Endodermal cell (in vitro differentiated cells): ENCODE results near the gene NCK2. TPM values are rescaled to one million over a fixed set of nuclear protein-coding genes. Genes with fewer than 3 reads are reported as not detected.

ENCODE experiments used
- DNase-seq: peaks from one replicate; pipeline ENCODE4 v3.0.0-alpha.2; 2017
- H3K27ac ChIP-seq: 2 replicates; pipeline ENCODE4 v1.5.1; 2013; ENCODE audit warnings: mild to moderate bottlenecking, low read depth, low read length, moderate library complexity
- H3K27me3 ChIP-seq: 2 replicates; pipeline ENCODE4 v1.6.1; 2013; ENCODE audit warnings: mild to moderate bottlenecking, low read length, moderate library complexity; ENCODE audit not compliant: insufficient read depth, control insufficient read depth, poor library complexity, severe bottlenecking
- H3K36me3 ChIP-seq: 2 replicates; pipeline ENCODE4 v1.7.0; 2013; ENCODE audit warnings: mild to moderate bottlenecking, low read length, moderate library complexity; ENCODE audit not compliant: control insufficient read depth, insufficient read depth
- H3K4me1 ChIP-seq: one replicate; pipeline ENCODE4 v1.7.0; 2013; ENCODE audit warnings: low read length; ENCODE audit not compliant: control insufficient read depth, insufficient read depth
- H3K4me3 ChIP-seq: 2 replicates; pipeline ENCODE4 v1.5.1; 2013; ENCODE audit warnings: mild to moderate bottlenecking, low read length, moderate library complexity
- H3K9ac ChIP-seq: 2 replicates; pipeline ENCODE4 v1.6.1; 2013; ENCODE audit warnings: mild to moderate bottlenecking, low read length, moderate library complexity; ENCODE audit not compliant: poor library complexity, severe bottlenecking; ENCODE audit errors: extremely low read depth
- H3K9me3 ChIP-seq: 2 replicates; pipeline ENCODE4 v1.6.1; 2013; ENCODE audit warnings: mild to moderate bottlenecking, low read length, moderate library complexity; ENCODE audit not compliant: control insufficient read depth
- H3K27ac Mint-ChIP-seq: 2 replicates; pipeline ENCODE4 v1.8.0; 2020; ENCODE audit warnings: mixed read lengths
- H3K27me3 Mint-ChIP-seq: 2 replicates; pipeline ENCODE4 v1.8.0; 2021; ENCODE audit warnings: mild to moderate bottlenecking, mixed read lengths; ENCODE audit not compliant: insufficient read depth
- H3K36me3 Mint-ChIP-seq: 2 replicates; pipeline ENCODE4 v1.8.0; 2020; ENCODE audit warnings: low read depth, mixed read lengths
- H3K4me1 Mint-ChIP-seq: 2 replicates; pipeline ENCODE4 v1.8.0; 2020; ENCODE audit warnings: mixed read lengths
- H3K4me3 Mint-ChIP-seq: 2 replicates; pipeline ENCODE4 v1.8.0; 2020; ENCODE audit warnings: mild to moderate bottlenecking, moderate library complexity, mixed read lengths
- H3K9me3 Mint-ChIP-seq: 2 replicates; pipeline ENCODE4 v1.8.0; 2020; ENCODE audit warnings: mild to moderate bottlenecking, mixed read lengths
- WGBS, 2 experiments: methylation state at CpG; one replicate each; pipeline versions ENCODE4 v1.1.5 to v1.1.7; 2013; ENCODE audit warnings: missing lambda C conversion rate in 2 of 2, mixed read lengths in 1 of 2; ENCODE audit not compliant: insufficient coverage in 1 of 2, insufficient read length in 1 of 2; 5-methylcytosine and 5-hydroxymethylcytosine counted together
- total RNA-seq, 2 donors: library from RNA; stranded (reverse); fragmentation: NEBNext Ultra II Directional in 1 of 2; extraction: Animal tissue kit (Norgen Biotek cat#: 25700) in 1 of 2; gene quantifications; 2 replicates in 1 of 2; 3 replicates in 1 of 2; pipeline ENCODE4 v1.2.1, GENCODE V29; 2021
- TF ChIP-seq, protein P1 (sequence below): fragments of 200-600 bp; sonication (generic); conservative IDR thresholded peaks from 2 replicates; pipeline ENCODE4 v1.5.0; 2021; ENCODE audit warnings: antibody characterized with exemption, mild to moderate bottlenecking

Gene NCK2
- total RNA-seq, 2 donors from 2014 or later = 58.9 to 63.8 TPM

DNA sequence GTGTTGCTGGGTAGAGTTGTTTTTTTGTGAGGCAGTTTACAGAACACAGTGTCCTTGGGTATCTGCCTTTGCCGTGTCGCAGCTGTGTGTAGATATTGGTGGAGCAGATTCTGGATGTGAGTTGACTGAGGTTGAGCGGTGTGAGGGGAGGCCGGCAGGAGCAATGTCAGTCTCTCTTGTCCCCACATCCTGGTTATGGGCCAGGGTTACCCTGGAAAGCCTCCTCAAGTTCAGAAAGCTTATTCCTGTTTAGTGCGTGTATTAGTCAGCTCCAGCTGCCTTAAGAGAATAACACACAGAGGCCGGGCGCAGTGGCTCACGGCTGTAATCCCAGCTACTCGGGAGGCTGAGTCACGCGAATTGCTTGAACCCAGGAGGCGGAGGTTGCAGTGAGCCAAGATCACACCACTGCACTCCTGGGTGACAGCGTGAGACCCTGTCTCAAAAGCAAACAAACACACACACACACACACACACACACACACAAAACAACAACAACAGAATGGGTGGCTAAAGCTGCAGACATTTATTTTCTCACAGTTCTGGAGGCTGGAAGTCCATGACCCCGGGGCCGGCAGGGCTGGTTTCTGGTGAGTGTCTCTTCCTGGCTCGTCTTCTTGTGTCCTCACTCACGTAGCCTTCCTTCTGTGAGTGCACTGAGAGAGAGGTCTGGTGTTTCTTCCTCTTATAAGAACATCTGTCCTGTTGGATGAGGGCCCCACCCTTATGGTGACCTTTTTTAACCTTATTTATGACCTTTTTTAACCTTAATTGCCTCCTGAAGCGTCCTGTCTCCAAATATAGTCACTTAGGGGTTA, 5.1 kb downstream of the NCK2 start:
- no peak overlapping the region for H3K27ac Mint-ChIP-seq
- H3K27me3 Mint-ChIP-seq = no peaks in the 10 kb centered on the region
- peaks cover 22% of the 10 kb centered on the region for H3K36me3 Mint-ChIP-seq
- Histone ChIP-seq H3K27ac (no peak overlapping the region), H3K4me3 (no peak overlapping the region), H3K9me3 (no peaks in the 10 kb centered on the region), H3K36me3 (peaks cover 24% of the 10 kb centered on the region), H3K27me3 (no peaks in the 10 kb centered on the region), H3K4me1 (peaks cover 10% of the 10 kb centered on the region), H3K9ac (no peak overlapping the region)
- TF ChIP-seq, protein P1, sequence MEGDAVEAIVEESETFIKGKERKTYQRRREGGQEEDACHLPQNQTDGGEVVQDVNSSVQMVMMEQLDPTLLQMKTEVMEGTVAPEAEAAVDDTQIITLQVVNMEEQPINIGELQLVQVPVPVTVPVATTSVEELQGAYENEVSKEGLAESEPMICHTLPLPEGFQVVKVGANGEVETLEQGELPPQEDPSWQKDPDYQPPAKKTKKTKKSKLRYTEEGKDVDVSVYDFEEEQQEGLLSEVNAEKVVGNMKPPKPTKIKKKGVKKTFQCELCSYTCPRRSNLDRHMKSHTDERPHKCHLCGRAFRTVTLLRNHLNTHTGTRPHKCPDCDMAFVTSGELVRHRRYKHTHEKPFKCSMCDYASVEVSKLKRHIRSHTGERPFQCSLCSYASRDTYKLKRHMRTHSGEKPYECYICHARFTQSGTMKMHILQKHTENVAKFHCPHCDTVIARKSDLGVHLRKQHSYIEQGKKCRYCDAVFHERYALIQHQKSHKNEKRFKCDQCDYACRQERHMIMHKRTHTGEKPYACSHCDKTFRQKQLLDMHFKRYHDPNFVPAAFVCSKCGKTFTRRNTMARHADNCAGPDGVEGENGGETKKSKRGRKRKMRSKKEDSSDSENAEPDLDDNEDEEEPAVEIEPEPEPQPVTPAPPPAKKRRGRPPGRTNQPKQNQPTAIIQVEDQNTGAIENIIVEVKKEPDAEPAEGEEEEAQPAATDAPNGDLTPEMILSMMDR = no peak
- H3K4me3 Mint-ChIP-seq = no peak overlapping the region
- DNase-seq = peak; percentile 26
- peaks cover 38% of the 10 kb centered on the region for H3K4me1 Mint-ChIP-seq
- 97 to 98% methylated on average over 15 to 18 of the region's 18 CpGs for WGBS, 2 experiments
- H3K9me3 Mint-ChIP-seq = no peaks in the 10 kb centered on the region

DNA sequence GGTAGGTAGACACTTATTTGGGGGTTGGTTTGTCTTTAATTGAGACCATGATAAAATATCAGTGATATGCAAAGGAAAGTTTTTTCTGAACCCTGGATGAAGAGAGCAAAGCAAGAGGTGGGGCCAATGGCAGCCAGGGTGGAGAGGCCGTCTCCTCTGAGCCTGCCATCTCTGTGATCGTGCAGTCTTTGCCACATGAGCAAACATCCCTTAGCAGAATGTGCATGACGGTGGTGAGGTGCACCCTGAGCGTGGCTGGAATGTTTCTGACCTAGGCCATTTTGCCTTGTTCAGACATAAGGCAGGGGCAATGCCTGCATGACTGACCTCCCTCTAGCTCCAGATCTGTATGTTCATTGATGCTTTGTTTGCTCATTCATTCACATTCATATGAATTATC, 6.0 kb downstream of the NCK2 start:
- Histone ChIP-seq H3K36me3 (peaks cover 24% of the 10 kb centered on the region), H3K27ac (no peak overlapping the region), H3K9ac (no peak overlapping the region), H3K9me3 (no peaks in the 10 kb centered on the region), H3K4me1 (peaks cover 10% of the 10 kb centered on the region), H3K4me3 (no peak overlapping the region), H3K27me3 (no peaks in the 10 kb centered on the region)
- TF ChIP-seq, protein P1 = no peak
- Mint-ChIP-seq H3K4me1 (peaks cover 47% of the 10 kb centered on the region), H3K27ac (no peak overlapping the region), H3K27me3 (no peaks in the 10 kb centered on the region), H3K9me3 (no peaks in the 10 kb centered on the region), H3K36me3 (peaks cover 22% of the 10 kb centered on the region), H3K4me3 (no peak overlapping the region)
- DNase-seq = peak; percentile 8
- 97 to 99% methylated on average over 4 of the region's 4 CpGs for WGBS, 2 experiments

DNA sequence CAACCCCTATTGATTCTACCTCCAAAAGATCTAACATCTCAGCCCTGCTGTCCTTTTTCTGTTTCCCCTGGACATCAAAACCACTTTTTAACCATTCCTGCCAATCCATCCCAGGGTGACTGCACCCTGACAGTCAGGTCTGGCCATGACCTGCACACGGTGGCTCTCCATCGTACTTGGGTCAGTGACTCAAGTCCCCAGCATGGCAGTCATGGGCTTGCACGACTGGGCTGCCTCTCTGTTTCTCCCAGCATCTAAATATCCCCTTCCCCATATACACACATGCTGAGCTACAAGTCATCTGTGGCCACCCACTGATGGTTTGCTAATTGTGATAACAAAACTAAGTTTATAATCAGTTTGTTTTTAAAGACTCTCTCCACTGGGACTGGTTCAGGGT, 6.6 kb downstream of the NCK2 start:
- Mint-ChIP-seq H3K9me3 (no peaks in the 10 kb centered on the region), H3K27me3 (no peaks in the 10 kb centered on the region), H3K4me3 (no peak overlapping the region), H3K4me1 (peaks cover 47% of the 10 kb centered on the region), H3K27ac (no peak overlapping the region), H3K36me3 (peaks cover 22% of the 10 kb centered on the region)
- Histone ChIP-seq H3K9me3 (no peaks in the 10 kb centered on the region), H3K4me3 (no peak overlapping the region), H3K36me3 (peaks cover 24% of the 10 kb centered on the region), H3K9ac (no peak overlapping the region), H3K27ac (no peak overlapping the region), H3K27me3 (no peaks in the 10 kb centered on the region), H3K4me1 (peaks cover 10% of the 10 kb centered on the region)
- 98 to 100% methylated on average over 1 to 3 of the region's 3 CpGs for WGBS, 2 experiments
- TF ChIP-seq, protein P1 = no peak
- peak; percentile 20 for DNase-seq
